ENCODE data around the gene PEX5L. TPM values are rescaled to one million over a fixed set of nuclear protein-coding genes. Genes with fewer than 3 reads are reported as not detected.

Gene PEX5L
- total RNA-seq, 1 donor from 2014 or later, result 1.0 TPM

GRCh38 chr3:179861953-179862352 lies 174.8 kb downstream of the PEX5L start:
- H3K9me3 Mint-ChIP-seq (ENCODE audit: low read depth), result peaks cover 9% of the 10 kb centered on the region
- H3K27ac Mint-ChIP-seq, result no peak overlapping the region
- peaks cover 1% of the 10 kb centered on the region for H3K27me3 Mint-ChIP-seq
- H3K36me3 Mint-ChIP-seq (ENCODE audit: insufficient read depth), result no peaks in the 10 kb centered on the region
- H3K4me1 Mint-ChIP-seq (ENCODE audit: low read depth), result peaks cover 9% of the 10 kb centered on the region
- TF ChIP-seq, protein P1, sequence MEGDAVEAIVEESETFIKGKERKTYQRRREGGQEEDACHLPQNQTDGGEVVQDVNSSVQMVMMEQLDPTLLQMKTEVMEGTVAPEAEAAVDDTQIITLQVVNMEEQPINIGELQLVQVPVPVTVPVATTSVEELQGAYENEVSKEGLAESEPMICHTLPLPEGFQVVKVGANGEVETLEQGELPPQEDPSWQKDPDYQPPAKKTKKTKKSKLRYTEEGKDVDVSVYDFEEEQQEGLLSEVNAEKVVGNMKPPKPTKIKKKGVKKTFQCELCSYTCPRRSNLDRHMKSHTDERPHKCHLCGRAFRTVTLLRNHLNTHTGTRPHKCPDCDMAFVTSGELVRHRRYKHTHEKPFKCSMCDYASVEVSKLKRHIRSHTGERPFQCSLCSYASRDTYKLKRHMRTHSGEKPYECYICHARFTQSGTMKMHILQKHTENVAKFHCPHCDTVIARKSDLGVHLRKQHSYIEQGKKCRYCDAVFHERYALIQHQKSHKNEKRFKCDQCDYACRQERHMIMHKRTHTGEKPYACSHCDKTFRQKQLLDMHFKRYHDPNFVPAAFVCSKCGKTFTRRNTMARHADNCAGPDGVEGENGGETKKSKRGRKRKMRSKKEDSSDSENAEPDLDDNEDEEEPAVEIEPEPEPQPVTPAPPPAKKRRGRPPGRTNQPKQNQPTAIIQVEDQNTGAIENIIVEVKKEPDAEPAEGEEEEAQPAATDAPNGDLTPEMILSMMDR (IDR thresholded peaks at IDR 0.05; ENCODE audit: unreplicated experiment), result no peak
- no peak for DNase-seq (ENCODE audit: low spot score, unreplicated experiment)
- no peak overlapping the region for H3K4me3 Mint-ChIP-seq (ENCODE audit: low read depth)

GRCh38 chr3:179861292-179861691 lies 175.4 kb downstream of the PEX5L start:
- peaks cover 2% of the 10 kb centered on the region for H3K27me3 Mint-ChIP-seq
- DNase-seq (ENCODE audit: low spot score, unreplicated experiment), result no peak
- peaks cover 9% of the 10 kb centered on the region for H3K4me1 Mint-ChIP-seq (ENCODE audit: low read depth)
- H3K36me3 Mint-ChIP-seq (ENCODE audit: insufficient read depth), result no peaks in the 10 kb centered on the region
- H3K4me3 Mint-ChIP-seq (ENCODE audit: low read depth), result no peak overlapping the region
- peaks cover 9% of the 10 kb centered on the region for H3K9me3 Mint-ChIP-seq (ENCODE audit: low read depth)
- H3K27ac Mint-ChIP-seq, result no peak overlapping the region
- TF ChIP-seq, protein P1 (IDR thresholded peaks at IDR 0.05; ENCODE audit: unreplicated experiment), result no peak

DNA sequence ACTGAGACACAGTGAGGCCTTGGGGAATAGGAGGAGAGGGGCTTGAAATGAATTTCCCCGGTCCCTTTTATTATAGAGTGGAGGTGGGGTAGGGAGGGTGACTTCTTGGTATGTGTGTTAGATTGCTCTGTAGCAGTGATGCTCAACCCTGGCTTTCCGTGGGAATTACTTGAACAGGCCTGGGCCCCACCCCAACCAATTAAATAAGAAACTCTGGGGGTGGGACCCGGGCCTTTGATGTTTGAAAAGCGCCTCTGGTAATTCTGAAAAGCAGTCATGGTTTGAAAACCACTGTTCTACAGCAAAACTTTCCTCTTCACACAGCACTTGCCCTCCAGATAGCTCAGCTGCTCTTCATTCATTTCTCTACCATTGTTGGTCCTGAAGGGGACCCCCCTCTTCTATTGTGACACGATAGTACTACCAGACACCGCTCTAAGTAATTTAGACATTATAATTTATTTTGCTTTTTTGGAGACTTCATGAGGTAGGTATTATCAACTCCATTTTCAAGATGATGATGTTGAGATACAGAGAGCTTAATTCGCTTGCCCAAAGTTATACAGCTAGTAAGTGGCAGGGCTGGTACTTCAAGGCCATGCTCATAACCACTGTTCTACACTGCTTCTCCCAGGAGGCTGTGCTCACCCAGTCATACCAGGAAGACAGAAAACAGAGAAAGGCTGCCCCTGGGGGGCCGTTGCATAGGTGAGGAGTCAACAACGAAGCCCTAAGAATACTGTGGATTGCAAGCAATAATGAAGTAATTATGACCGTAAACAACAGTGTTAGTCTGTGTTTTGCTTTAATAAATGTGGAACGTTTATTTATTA lies 176.2 kb downstream of the PEX5L start:
- H3K9me3 Mint-ChIP-seq (ENCODE audit: low read depth), result peaks cover 9% of the 10 kb centered on the region
- peaks cover 2% of the 10 kb centered on the region for H3K27me3 Mint-ChIP-seq
- TF ChIP-seq, protein P1 (IDR thresholded peaks at IDR 0.05; ENCODE audit: unreplicated experiment), result no peak
- H3K36me3 Mint-ChIP-seq (ENCODE audit: insufficient read depth), result no peaks in the 10 kb centered on the region
- peaks cover 4% of the 10 kb centered on the region for H3K4me1 Mint-ChIP-seq (ENCODE audit: low read depth)
- no peak overlapping the region for H3K27ac Mint-ChIP-seq
- no peak overlapping the region for H3K4me3 Mint-ChIP-seq (ENCODE audit: low read depth)
- DNase-seq (ENCODE audit: low spot score, unreplicated experiment), result no peak

DNA sequence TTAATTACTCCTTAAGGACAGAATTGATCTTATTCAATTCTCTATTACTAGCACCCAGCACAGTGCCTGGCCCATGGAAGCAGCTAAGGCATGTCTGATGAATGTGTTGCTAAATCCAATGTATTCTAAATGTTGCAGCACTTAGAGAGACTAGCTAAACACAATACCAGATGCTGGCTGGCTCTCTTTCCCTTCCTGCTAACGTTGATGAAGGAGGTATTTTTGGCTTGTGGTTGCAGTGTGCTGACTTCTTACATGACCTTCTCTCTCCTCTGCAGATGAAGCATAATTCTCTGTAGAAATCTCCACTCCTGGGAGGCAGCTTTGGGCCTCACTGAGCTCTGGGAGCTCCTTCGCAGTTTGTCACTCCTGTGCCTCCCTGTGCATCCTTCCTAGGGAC lies 183.6 kb downstream of the PEX5L start:
- Mint-ChIP-seq H3K4me1 (ENCODE audit: low read depth) (no peaks in the 10 kb centered on the region), H3K27ac (no peak overlapping the region), H3K4me3 (ENCODE audit: low read depth) (no peak overlapping the region), H3K36me3 (ENCODE audit: insufficient read depth) (no peaks in the 10 kb centered on the region), H3K27me3 (peaks cover 2% of the 10 kb centered on the region), H3K9me3 (ENCODE audit: low read depth) (peaks cover 3% of the 10 kb centered on the region)
- TF ChIP-seq, protein P1 (IDR thresholded peaks at IDR 0.05; ENCODE audit: unreplicated experiment), result no peak
- no peak for DNase-seq (ENCODE audit: low spot score, unreplicated experiment)

DNA sequence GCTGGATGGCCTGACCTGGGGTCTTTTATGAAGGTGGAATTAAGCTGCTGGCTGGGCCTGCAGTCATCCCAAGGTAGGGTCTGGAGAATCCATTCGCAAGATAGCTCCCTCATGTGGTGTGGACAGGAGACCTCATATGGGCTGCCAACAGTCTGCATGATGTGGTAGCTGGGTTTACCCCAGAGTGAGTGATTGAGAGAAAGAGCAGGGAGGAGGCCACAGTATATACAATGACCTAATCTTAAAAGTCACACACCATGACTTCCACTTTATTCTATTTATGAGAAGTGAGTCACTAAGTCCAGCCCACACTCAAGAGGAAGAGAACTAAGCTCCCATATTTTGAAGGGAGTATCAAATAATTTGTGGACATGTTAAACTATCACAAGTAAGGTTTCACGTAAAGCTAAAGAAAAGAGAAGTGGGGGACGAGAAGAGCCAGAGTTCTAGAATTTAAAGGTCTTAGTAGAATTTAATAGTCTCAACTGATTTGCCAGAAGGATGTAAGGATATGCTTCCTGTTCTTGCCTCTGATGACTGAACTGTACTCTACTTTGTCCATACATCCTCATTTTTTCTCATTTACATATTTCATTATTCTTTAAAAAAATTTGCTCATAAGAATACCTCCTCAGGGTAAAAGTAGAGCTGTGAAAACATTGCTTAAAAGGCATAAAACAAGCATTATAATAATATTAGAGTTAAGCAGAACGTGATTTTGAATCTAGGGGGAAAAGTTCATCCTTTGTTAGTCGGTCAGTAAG lies 184.4 kb downstream of the PEX5L start:
- Mint-ChIP-seq H3K4me1 (ENCODE audit: low read depth) (no peaks in the 10 kb centered on the region), H3K27me3 (peaks cover 2% of the 10 kb centered on the region), H3K9me3 (ENCODE audit: low read depth) (peaks cover 3% of the 10 kb centered on the region), H3K27ac (no peak overlapping the region), H3K36me3 (ENCODE audit: insufficient read depth) (no peaks in the 10 kb centered on the region), H3K4me3 (ENCODE audit: low read depth) (no peak overlapping the region)
- no peak for DNase-seq (ENCODE audit: low spot score, unreplicated experiment)
- TF ChIP-seq, protein P1 (IDR thresholded peaks at IDR 0.05; ENCODE audit: unreplicated experiment), result no peak

Measured in progenitor cell of endocrine pancreas (in vitro differentiated cells).